Tibial nerve (tissue), 4 donors: ENCODE data around the gene PTPRD.

ENCODE experiments used
- EP300 ChIP-seq, 2 donors: sonication (generic); formaldehyde crosslinking; IDR thresholded peaks; one replicate each; pipeline ENCODE4 v1.6.1; 2017; ENCODE audit warnings: antibody characterized with exemption in 2 of 2, mild to moderate bottlenecking in 1 of 2
- TF ChIP-seq, protein P1 (sequence below), 5 experiments: fragments of 200-600 bp in 3 of 5; fragments of 450-650 bp in 2 of 5; sonication (generic) in 3 of 5; IDR thresholded peaks; one replicate each; pipeline ENCODE4 v1.5.1; 2016 to 2019; ENCODE audit warnings: antibody characterized with exemption in 5 of 5, mild to moderate bottlenecking in 3 of 5, moderate library complexity in 2 of 5

DNA sequence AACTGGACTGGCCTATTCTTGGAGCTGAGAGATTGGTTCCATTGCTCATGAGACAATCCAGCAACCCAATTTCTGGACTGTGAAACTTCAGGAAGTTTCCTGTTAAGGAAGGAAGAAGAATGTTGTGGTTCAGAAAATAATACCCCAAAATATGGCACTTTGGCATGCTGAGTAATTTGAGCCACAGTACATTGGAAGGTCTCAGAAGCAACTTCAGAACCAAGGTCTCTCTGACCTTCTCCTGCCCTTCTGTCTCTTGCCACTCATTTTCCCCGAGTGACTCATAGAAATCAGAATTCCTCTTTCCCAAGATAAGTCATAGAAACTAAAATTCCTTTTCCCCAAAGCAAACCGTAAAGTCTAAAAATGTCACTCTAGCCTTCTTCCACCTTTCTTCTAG is 1366.1 kb downstream of the PTPRD start:
- TF ChIP-seq, protein P1, sequence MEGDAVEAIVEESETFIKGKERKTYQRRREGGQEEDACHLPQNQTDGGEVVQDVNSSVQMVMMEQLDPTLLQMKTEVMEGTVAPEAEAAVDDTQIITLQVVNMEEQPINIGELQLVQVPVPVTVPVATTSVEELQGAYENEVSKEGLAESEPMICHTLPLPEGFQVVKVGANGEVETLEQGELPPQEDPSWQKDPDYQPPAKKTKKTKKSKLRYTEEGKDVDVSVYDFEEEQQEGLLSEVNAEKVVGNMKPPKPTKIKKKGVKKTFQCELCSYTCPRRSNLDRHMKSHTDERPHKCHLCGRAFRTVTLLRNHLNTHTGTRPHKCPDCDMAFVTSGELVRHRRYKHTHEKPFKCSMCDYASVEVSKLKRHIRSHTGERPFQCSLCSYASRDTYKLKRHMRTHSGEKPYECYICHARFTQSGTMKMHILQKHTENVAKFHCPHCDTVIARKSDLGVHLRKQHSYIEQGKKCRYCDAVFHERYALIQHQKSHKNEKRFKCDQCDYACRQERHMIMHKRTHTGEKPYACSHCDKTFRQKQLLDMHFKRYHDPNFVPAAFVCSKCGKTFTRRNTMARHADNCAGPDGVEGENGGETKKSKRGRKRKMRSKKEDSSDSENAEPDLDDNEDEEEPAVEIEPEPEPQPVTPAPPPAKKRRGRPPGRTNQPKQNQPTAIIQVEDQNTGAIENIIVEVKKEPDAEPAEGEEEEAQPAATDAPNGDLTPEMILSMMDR (IDR thresholded peaks at IDR 0.05), result no peak
- no peak for TF ChIP-seq EP300 (IDR thresholded peaks at IDR 0.05)
